HG02884 (cell line): ENCODE measurements around the gene F11.
"Not testable (repeated sequence)": the region's sequence is repeated elsewhere in the genome, so short reads cannot be mapped to it uniquely, and the experiment has no call there.

ENCODE experiments used
- ATAC-seq: cut with Tn5 transposase; IDR thresholded peaks from one replicate; pipeline ENCODE4 v1.9.1; 2021; ENCODE audit warnings: mild to moderate bottlenecking, moderate library complexity; ENCODE audit not compliant: unreplicated experiment

The F11 gene

GRCh38 chr4:186249785-186250754, 15.9 kb upstream of the F11 start:
- no peak for ATAC-seq

GRCh38 chr4:186250760-186251159, 15.2 kb upstream of the F11 start:
- no peak for ATAC-seq

- no peak for ATAC-seq
Observed at GRCh38 chr4:186255122-186255521, 10.9 kb upstream of the F11 start.

GRCh38 chr4:186258216-186258811, 7.7 kb upstream of the F11 start:
- ATAC-seq: no peak

- no peak for ATAC-seq
Observed at GRCh38 chr4:186260117-186260503, 5.9 kb upstream of the F11 start.

GRCh38 chr4:186260504-186261448, 5.2 kb upstream of the F11 start:
- ATAC-seq: no peak

GRCh38 chr4:186264660-186265059, 1.3 kb upstream of the F11 start:
- ATAC-seq: no peak

GRCh38 chr4:186265250-186265649, 739 bp upstream of the F11 start:
- ATAC-seq: not testable (repeated sequence)

GRCh38 chr4:186266729-186267456, 904 bp downstream of the F11 start:
- ATAC-seq: no peak

- no peak for ATAC-seq
Observed at GRCh38 chr4:186271081-186271678, 5.2 kb downstream of the F11 start.

- ATAC-seq: no peak
Observed at GRCh38 chr4:186272699-186273391, 6.9 kb downstream of the F11 start.

- ATAC-seq: not testable (repeated sequence)
Observed at GRCh38 chr4:186273392-186273789, 7.4 kb downstream of the F11 start.

GRCh38 chr4:186283311-186283710, 17.3 kb downstream of the F11 start:
- no peak for ATAC-seq

GRCh38 chr4:186285147-186285546, 19.2 kb downstream of the F11 start:
- no peak for ATAC-seq

GRCh38 chr4:186286581-186286980, 20.6 kb downstream of the F11 start:
- no peak for ATAC-seq

GRCh38 chr4:186291256-186291890, 25.4 kb downstream of the F11 start:
- ATAC-seq: no peak

GRCh38 chr4:186294160-186294559, 28.2 kb downstream of the F11 start:
- ATAC-seq: no peak

GRCh38 chr4:186296481-186296880, 30.5 kb downstream of the F11 start:
- no peak for ATAC-seq
